Trophoblast cell (in vitro differentiated cells and primary cell): ENCODE measurements around the gene XPC.

Experiments
- DNase-seq, 2 donors: peaks; one replicate each; pipeline ENCODE4 v3.0.0-alpha.2; 2016
- H2AFZ ChIP-seq: 2 replicates; pipeline ENCODE4 v1.6.1; 2013; ENCODE audit warnings: low read length, moderate library complexity, mild to moderate bottlenecking; ENCODE audit not compliant: insufficient read depth, poor library complexity
- H2AK5ac ChIP-seq: 2 replicates; pipeline ENCODE4 v1.6.1; 2013; ENCODE audit warnings: mild to moderate bottlenecking, low read length
- H2BK120ac ChIP-seq: 2 replicates; pipeline ENCODE4 v1.6.1; 2013; ENCODE audit warnings: low read length, mild to moderate bottlenecking, moderate library complexity; ENCODE audit not compliant: insufficient read depth, poor library complexity
- H2BK12ac ChIP-seq: 2 replicates; pipeline ENCODE4 v1.6.1; 2013; ENCODE audit warnings: mild to moderate bottlenecking, low read length, moderate library complexity
- H2BK5ac ChIP-seq: 2 replicates; pipeline ENCODE4 v1.6.1; 2013; ENCODE audit warnings: low read length, low read depth, moderate library complexity, mild to moderate bottlenecking; ENCODE audit not compliant: poor library complexity
- H3K14ac ChIP-seq: 2 replicates; pipeline ENCODE4 v1.6.1; 2013; ENCODE audit warnings: mild to moderate bottlenecking, low read length
- H3K18ac ChIP-seq: 2 replicates; pipeline ENCODE4 v1.6.1; 2013; ENCODE audit warnings: mild to moderate bottlenecking, low read length
- H3K23ac ChIP-seq: 2 replicates; pipeline ENCODE4 v1.6.1; 2013; ENCODE audit warnings: low read length
- H3K27ac ChIP-seq: 2 replicates; pipeline ENCODE4 v1.5.1; 2013; ENCODE audit warnings: low read depth, mild to moderate bottlenecking, inconsistent platforms, low read length, moderate library complexity
- H3K27me3 ChIP-seq: 2 replicates; pipeline ENCODE4 v1.6.1; 2013; ENCODE audit warnings: inconsistent platforms, mild to moderate bottlenecking, low read length, moderate library complexity; ENCODE audit not compliant: insufficient read depth
- H3K36me3 ChIP-seq, 2 experiments: 1 replicate in 1 of 2; 2 replicates in 1 of 2; pipeline ENCODE4 v1.6.1; 2013; ENCODE audit warnings: low read length in 2 of 2, mild to moderate bottlenecking in 2 of 2, moderate library complexity in 1 of 2; ENCODE audit not compliant: insufficient read depth in 2 of 2, control insufficient read depth in 1 of 2
- H3K4ac ChIP-seq: 2 replicates; pipeline ENCODE4 v1.6.1; 2013; ENCODE audit warnings: low read depth, mild to moderate bottlenecking, low read length, moderate library complexity
- H3K4me1 ChIP-seq, 2 experiments: 1 replicate in 1 of 2; 2 replicates in 1 of 2; pipeline ENCODE4 v1.6.1; 2013; ENCODE audit warnings: low read length in 2 of 2, mild to moderate bottlenecking in 2 of 2, moderate library complexity in 1 of 2; ENCODE audit not compliant: insufficient read depth in 2 of 2, control insufficient read depth in 1 of 2
- H3K4me2 ChIP-seq: 2 replicates; pipeline ENCODE4 v1.6.1; 2013; ENCODE audit warnings: inconsistent platforms, mild to moderate bottlenecking, low read length, moderate library complexity
- H3K4me3 ChIP-seq: 2 replicates; pipeline ENCODE4 v1.5.1; 2013; ENCODE audit warnings: mild to moderate bottlenecking, low read depth, low read length, inconsistent platforms
- H3K79me1 ChIP-seq: one replicate; pipeline ENCODE4 v1.6.1; 2013; ENCODE audit warnings: low read length
- H3K79me2 ChIP-seq: 2 replicates; pipeline ENCODE4 v1.6.1; 2013; ENCODE audit warnings: low read length, mild to moderate bottlenecking; ENCODE audit not compliant: control insufficient read depth, insufficient read depth, poor library complexity
- H3K9ac ChIP-seq: 2 replicates; pipeline ENCODE4 v1.6.1; 2013; ENCODE audit warnings: mild to moderate bottlenecking, low read length
- H3K9me3 ChIP-seq: 2 replicates; pipeline ENCODE4 v1.6.1; 2013; ENCODE audit warnings: low read depth, mild to moderate bottlenecking, control low read depth, inconsistent platforms, low read length; ENCODE audit not compliant: insufficient read depth
- H4K12ac ChIP-seq: 2 replicates; pipeline ENCODE4 v1.6.1; 2013; ENCODE audit warnings: low read depth, mild to moderate bottlenecking, low read length, moderate library complexity
- H4K8ac ChIP-seq: 2 replicates; pipeline ENCODE4 v1.6.1; 2013; ENCODE audit warnings: low read depth, mild to moderate bottlenecking, low read length, moderate library complexity
- H4K91ac ChIP-seq: one replicate; pipeline ENCODE4 v1.6.1; 2013; ENCODE audit warnings: low read depth, mild to moderate bottlenecking, low read length, moderate library complexity
- WGBS: extraction: QIAGEN DNeasy Blood & Tissue Kit; methylation state at CpG from one replicate; pipeline ENCODE4 v1.1.7; 2013; ENCODE audit warnings: missing lambda C conversion rate; ENCODE audit not compliant: insufficient read length, insufficient coverage; ENCODE audit errors: extremely low coverage; 5-methylcytosine and 5-hydroxymethylcytosine counted together

The XPC gene

GRCh38 chr3:14145236-14145635 is 33.2 kb downstream of the XPC start:
- H2AK5ac ChIP-seq: no peak overlapping the region

GRCh38 chr3:14144423-14145075 is 33.9 kb downstream of the XPC start:
- H3K4ac ChIP-seq: peak overlapping the region; percentile 53
- peak; percentile 89 to 98 for DNase-seq
- no peak overlapping the region for H3K23ac ChIP-seq
- H2AK5ac ChIP-seq: no peak overlapping the region
- H3K9ac ChIP-seq: no peak overlapping the region
- no peak overlapping the region for H4K12ac ChIP-seq
- peaks cover 11% of the 10 kb centered on the region for H3K79me1 ChIP-seq
- peak overlapping the region; percentile 95 for H3K14ac ChIP-seq
- peak overlapping the region; percentile 75 for H4K8ac ChIP-seq
- peak overlapping the region; percentile 82 for H4K91ac ChIP-seq
- peak overlapping the region; percentile 58 for H2AFZ ChIP-seq
- no peaks in the 10 kb centered on the region for H3K27me3 ChIP-seq
- peaks cover 2% of the 10 kb centered on the region for H3K9me3 ChIP-seq
- peak overlapping the region; percentile 90 for H2BK12ac ChIP-seq
- H3K4me3 ChIP-seq: no peak overlapping the region
- peaks cover 44 to 52% of the 10 kb centered on the region in 2 experiments for H3K36me3 ChIP-seq
- peak overlapping the region; percentile 89 for H3K18ac ChIP-seq
- no CpG with 5 or more reads among the region's 7 CpGs for WGBS
- peak overlapping the region; percentile 98 for H3K27ac ChIP-seq
- peak overlapping the region; percentile 60 for H3K4me2 ChIP-seq
- H2BK120ac ChIP-seq: peak overlapping the region; percentile 94
- no peaks in the 10 kb centered on the region for H3K79me2 ChIP-seq
- peaks cover 15 to 18% of the 10 kb centered on the region in 2 experiments for H3K4me1 ChIP-seq
- H2BK5ac ChIP-seq: peak overlapping the region; percentile 95

More at GRCh38 chr3:14145236-14145635, 33.2 kb downstream of the XPC start:
- no peak overlapping the region for H3K9ac ChIP-seq
- no peak overlapping the region for H3K4me3 ChIP-seq
- H3K18ac ChIP-seq: no peak overlapping the region
- no peaks in the 10 kb centered on the region for H3K79me2 ChIP-seq
- peak overlapping the region; percentile 70 for H2BK12ac ChIP-seq
- WGBS: no CpG with 5 or more reads among the region's 9 CpGs
- no peaks in the 10 kb centered on the region for H3K27me3 ChIP-seq
- peak overlapping the region; percentile 22 for H4K8ac ChIP-seq
- H3K23ac ChIP-seq: no peak overlapping the region
- no peak overlapping the region for H2AFZ ChIP-seq
- H3K36me3 ChIP-seq: peaks cover 44 to 51% of the 10 kb centered on the region in 2 experiments
- peaks cover 15 to 18% of the 10 kb centered on the region in 2 experiments for H3K4me1 ChIP-seq
- H3K79me1 ChIP-seq: peaks cover 11% of the 10 kb centered on the region
- peak overlapping the region; percentile 11 for H4K91ac ChIP-seq
- H3K4me2 ChIP-seq: no peak overlapping the region
- DNase-seq: peak; percentile 26 to 56
- no peak overlapping the region for H2BK120ac ChIP-seq
- H3K27ac ChIP-seq: peak overlapping the region; percentile 69
- H2BK5ac ChIP-seq: peak overlapping the region; percentile 41
- no peak overlapping the region for H4K12ac ChIP-seq
- peaks cover 2% of the 10 kb centered on the region for H3K9me3 ChIP-seq
- peak overlapping the region; percentile 25 for H3K4ac ChIP-seq
- no peak overlapping the region for H3K14ac ChIP-seq

GRCh38 chr3:14143271-14144225 is 34.9 kb downstream of the XPC start:
- Histone ChIP-seq H2AK5ac (peak overlapping the region; percentile 10), H4K8ac (no peak overlapping the region), H3K23ac (no peak overlapping the region), H2BK5ac (peak overlapping the region; percentile 95), H3K4me3 (no peak overlapping the region), H3K79me1 (peaks cover 11% of the 10 kb centered on the region), H3K14ac (peak overlapping the region; percentile 15), H4K12ac (no peak overlapping the region), H3K27ac (peak overlapping the region; percentile 98), H3K9ac (no peak overlapping the region), H3K36me3 (peaks cover 50 to 61% of the 10 kb centered on the region in 2 experiments), H3K4me2 (peak overlapping the region; percentile 60), H2BK120ac (peak overlapping the region; percentile 94), H3K27me3 (no peaks in the 10 kb centered on the region), H3K18ac (no peak overlapping the region), H3K4me1 (peaks cover 15 to 18% of the 10 kb centered on the region in 2 experiments), H3K79me2 (no peaks in the 10 kb centered on the region), H3K4ac (no peak overlapping the region), H2BK12ac (peak overlapping the region; percentile 37), H4K91ac (peak overlapping the region; percentile 82), H3K9me3 (peaks cover 4% of the 10 kb centered on the region), H2AFZ (no peak overlapping the region)
- peak; percentile 92 to 97 for DNase-seq
- WGBS: no CpG with 5 or more reads among the region's 7 CpGs

- H3K79me2 ChIP-seq: no peaks in the 10 kb centered on the region
- H3K27ac ChIP-seq: peak overlapping the region; percentile 45
- H2BK12ac ChIP-seq: peak overlapping the region; percentile 91
- H2BK5ac ChIP-seq: peak overlapping the region; percentile 59
- no peak overlapping the region for H4K8ac ChIP-seq
- H3K14ac ChIP-seq: peak overlapping the region; percentile 62
- H3K27me3 ChIP-seq: no peaks in the 10 kb centered on the region
- DNase-seq: peak in 1 of 2 donors; percentile 65
- H3K9ac ChIP-seq: no peak overlapping the region
- no peak overlapping the region for H3K4me3 ChIP-seq
- H3K4me2 ChIP-seq: no peak overlapping the region
- no peak overlapping the region for H2BK120ac ChIP-seq
- H4K91ac ChIP-seq: peak overlapping the region; percentile 79
- H2AFZ ChIP-seq: no peak overlapping the region
- peaks cover 11% of the 10 kb centered on the region for H3K79me1 ChIP-seq
- H3K4me1 ChIP-seq: peaks cover 15 to 18% of the 10 kb centered on the region in 2 experiments
- H2AK5ac ChIP-seq: peak overlapping the region; percentile 35
- H3K23ac ChIP-seq: no peak overlapping the region
- H3K18ac ChIP-seq: no peak overlapping the region
- WGBS: no CpG with 5 or more reads among the region's 8 CpGs
- H3K36me3 ChIP-seq: peaks cover 43 to 59% of the 10 kb centered on the region in 2 experiments
- no peak overlapping the region for H4K12ac ChIP-seq
- peaks cover 4% of the 10 kb centered on the region for H3K9me3 ChIP-seq
- no peak overlapping the region for H3K4ac ChIP-seq
These were observed 35.7 kb downstream of the XPC start for GRCh38 chr3:14142567-14143270.
